Measurements from ENCODE around the gene HGS. TPM values are rescaled to one million over a fixed set of nuclear protein-coding genes. Genes with fewer than 3 reads are reported as not detected.
A peak's percentile ranks its signal among the peaks of the same experiment; 100 is the strongest.

The HGS gene
- total and polyA plus RNA-seq, 12 donors: 33.1 to 102 (median 39.3) TPM

DNA sequence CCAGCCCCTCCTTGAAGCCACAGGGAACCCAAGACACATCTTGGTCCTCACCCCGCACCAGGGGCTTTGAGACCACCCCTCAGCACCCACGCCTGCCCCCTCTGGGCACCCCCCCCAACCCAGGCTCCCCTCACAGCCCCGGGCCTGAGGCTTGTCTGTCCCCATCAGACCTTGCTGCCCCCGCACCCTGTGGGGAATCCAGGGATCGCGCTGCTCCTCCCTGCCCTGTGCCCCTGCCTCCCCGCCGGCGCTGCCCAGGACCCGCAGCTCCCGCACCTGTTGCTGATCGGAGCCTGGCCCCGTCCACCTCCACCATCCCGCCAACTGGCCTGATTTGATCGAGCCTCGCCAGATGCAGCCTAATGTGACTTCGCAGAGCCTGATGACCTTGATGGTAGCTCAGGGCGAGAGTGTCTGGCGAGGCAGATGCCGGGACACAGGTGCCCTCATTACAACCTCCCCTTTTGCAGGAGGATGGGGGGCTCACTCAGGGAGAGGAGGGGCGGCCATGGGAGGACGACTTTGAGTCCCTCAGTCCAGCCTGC is 57.3 kb downstream of the HGS start:
- 51 to 52% methylated on average over 21 to 22 of the region's 22 CpGs for WGBS, 2 donors
- Histone ChIP-seq H3K9me3 (no peaks in the 10 kb centered on the region), H3K36me3 (no peaks in the 10 kb centered on the region), H3K27ac (no peak overlapping the region), H3K4me3 (no peak overlapping the region), H3K4me1 (peaks cover 0 to 3% (median 1%) of the 10 kb centered on the region in 9 donors), H3K27me3 (peaks cover 0 to 14% (median 10%) of the 10 kb centered on the region in 7 donors)
- DNase-seq: no peak
- intact Hi-C loops (cut with DNase I): no loop called here
- TF ChIP-seq CTCF (IDR thresholded peaks at IDR 0.05): no peak
- ATAC-seq: peak in 1 of 8 donors; percentile 24

DNA sequence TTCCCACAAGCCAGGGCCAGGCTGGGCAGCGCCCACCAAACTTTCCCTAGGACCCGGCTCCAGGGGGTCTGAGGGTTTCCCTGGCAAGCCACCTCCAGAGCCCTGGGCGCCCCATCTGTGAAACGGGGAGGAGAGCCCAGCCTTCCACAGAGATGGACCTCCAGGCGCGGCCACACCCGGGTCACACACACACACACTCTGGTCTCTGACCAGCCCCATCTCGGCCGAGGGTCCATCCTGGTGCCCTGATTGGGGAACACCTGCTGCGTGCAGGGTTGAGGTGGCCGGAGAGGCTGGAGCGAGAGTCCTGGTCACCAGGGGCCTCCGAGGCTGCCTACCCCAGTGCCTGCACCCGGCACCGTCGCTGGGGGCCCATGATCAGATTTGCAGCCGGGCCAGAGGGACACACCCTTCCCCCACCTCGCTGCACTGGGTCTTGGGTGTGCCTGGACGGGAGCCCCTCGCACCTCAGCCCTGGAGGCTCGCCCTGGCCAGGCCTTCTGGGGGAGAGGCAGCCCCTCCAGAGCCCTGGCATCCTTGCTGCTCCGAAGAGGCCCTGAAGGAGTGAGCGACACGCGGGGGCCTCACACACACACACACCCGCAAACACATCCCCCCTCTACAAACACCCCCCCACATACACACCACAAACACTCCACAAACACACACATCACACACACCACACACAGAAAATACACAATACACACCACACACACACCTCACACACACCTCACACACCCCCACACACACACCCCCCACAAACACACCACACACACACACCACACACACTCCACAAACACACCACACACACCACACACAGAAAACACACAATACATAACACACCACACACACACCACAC is 58.0 kb downstream of the HGS start:
- DNase-seq (no peak), ATAC-seq (peak in 2 of 8 donors; percentile 9 to 49)
- 54 to 60% methylated on average over 26 of the region's 26 CpGs for WGBS, 2 donors
- Histone ChIP-seq H3K27ac (no peak overlapping the region), H3K9me3 (no peaks in the 10 kb centered on the region), H3K4me3 (no peak overlapping the region), H3K36me3 (no peaks in the 10 kb centered on the region), H3K4me1 (no peaks in the 10 kb centered on the region), H3K27me3 (peaks cover 0 to 11% (median 10%) of the 10 kb centered on the region in 7 donors)
- intact Hi-C loops (cut with DNase I): no loop called here
- TF ChIP-seq CTCF (IDR thresholded peaks at IDR 0.05): no peak

Small RNA genes lying within 50 kb of the gene (microRNA-seq; reads per million reads assigned to microRNA genes)
- 0 to 1.0 reads per million in 2 donors for gene MIR6786

Other genes starting within 250 kb of the HGS start
- gene ACTG1, start 171.2 kb upstream of the HGS start, total RNA-seq: 100 to 1,000 TPM; 298 to 959 (median 345) TPM
- gene ACTG1, start 171.2 kb upstream of the HGS start, polyA plus RNA-seq: 1,000 to 10,000 TPM in 1 of 2 donors, 100 to 1,000 TPM in 1; 290 to 1,180 TPM
- 1 to 10 TPM in 1 of 10 donors, under 1 TPM in 7, not detected in 2; 0.28 to 1.3 (median 0.45) TPM for gene FSCN2, start 155.6 kb upstream of the HGS start, total RNA-seq
- gene FSCN2, start 155.6 kb upstream of the HGS start, polyA plus RNA-seq: under 1 TPM; 0.14 to 0.95 TPM
- 10 to 100 TPM in 8 of 10 donors, 1 to 10 TPM in 2; 8.7 to 17.2 (median 10.7) TPM for gene FAAP100, start 131.7 kb upstream of the HGS start, total RNA-seq
- 10 to 100 TPM; 16.5 to 30.6 TPM for gene FAAP100, start 131.7 kb upstream of the HGS start, polyA plus RNA-seq
- gene NPLOC4, start 46.9 kb upstream of the HGS start, total RNA-seq: 100 to 1,000 TPM in 5 of 10 donors, 10 to 100 TPM in 5; 85.8 to 115 (median 98.8) TPM
- gene NPLOC4, start 46.9 kb upstream of the HGS start, polyA plus RNA-seq: 10 to 100 TPM; 30.7 to 40.3 TPM
- gene TSPAN10, start 46.8 kb upstream of the HGS start, total RNA-seq: under 1 TPM; 0.12 to 0.57 (median 0.27) TPM
- under 1 TPM; 0.22 to 0.26 TPM for gene TSPAN10, start 46.8 kb upstream of the HGS start, polyA plus RNA-seq
- 1 to 10 TPM in 1 of 10 donors, under 1 TPM in 1, not detected in 8; 0.38 to 1.3 TPM for gene PDE6G, start 27.5 kb upstream of the HGS start, total RNA-seq
- 1 to 10 TPM in 1 of 2 donors, not detected in 1; 1.3 TPM for gene PDE6G, start 27.5 kb upstream of the HGS start, polyA plus RNA-seq
- 10 to 100 TPM; 12.6 to 21.6 (median 17.9) TPM for gene OXLD1, start 17.4 kb upstream of the HGS start, total RNA-seq
- gene OXLD1, start 17.4 kb upstream of the HGS start, polyA plus RNA-seq: 10 to 100 TPM; 36.0 to 51.8 TPM
- gene CCDC137, start 17.3 kb upstream of the HGS start, total RNA-seq: 1 to 10 TPM; 3.4 to 9.7 (median 5.4) TPM
- gene CCDC137, start 17.3 kb upstream of the HGS start, polyA plus RNA-seq: 10 to 100 TPM; 11.3 to 14.4 TPM
- 10 to 100 TPM; 11.1 to 19.1 (median 15.7) TPM for gene ARL16, start 214 bp upstream of the HGS start, total RNA-seq
- gene ARL16, start 214 bp upstream of the HGS start, polyA plus RNA-seq: 10 to 100 TPM; 29.1 to 41.2 TPM
- 100 to 1,000 TPM; 105 to 216 (median 134) TPM for gene MRPL12, start 19.4 kb downstream of the HGS start, total RNA-seq
- 100 to 1,000 TPM; 409 to 533 TPM for gene MRPL12, start 19.4 kb downstream of the HGS start, polyA plus RNA-seq
- 10 to 100 TPM in 2 of 10 donors, 1 to 10 TPM in 8; 6.7 to 10.5 (median 9.1) TPM for gene SLC25A10, start 28.3 kb downstream of the HGS start, total RNA-seq
- 10 to 100 TPM; 11.7 to 14.6 TPM for gene SLC25A10, start 28.3 kb downstream of the HGS start, polyA plus RNA-seq
- not detected for gene GCGR, start 120.1 kb downstream of the HGS start, total RNA-seq
- gene GCGR, start 120.1 kb downstream of the HGS start, polyA plus RNA-seq: under 1 TPM in 1 of 2 donors, not detected in 1; 0.03 TPM
- gene MCRIP1, start 149.3 kb downstream of the HGS start, total RNA-seq: 100 to 1,000 TPM in 2 of 10 donors, 10 to 100 TPM in 8; 75.1 to 105 (median 88.8) TPM
- 100 to 1,000 TPM; 199 to 239 TPM for gene MCRIP1, start 149.3 kb downstream of the HGS start, polyA plus RNA-seq
- gene PPP1R27, start 151.0 kb downstream of the HGS start, total RNA-seq: under 1 TPM in 1 of 10 donors, not detected in 9; 0.31 TPM
- gene PPP1R27, start 151.0 kb downstream of the HGS start, polyA plus RNA-seq: under 1 TPM in 1 of 2 donors, not detected in 1; 0.14 TPM
- 100 to 1,000 TPM; 244 to 801 (median 332) TPM for gene P4HB, start 176.5 kb downstream of the HGS start, total RNA-seq
- gene P4HB, start 176.5 kb downstream of the HGS start, polyA plus RNA-seq: 100 to 1,000 TPM; 284 to 536 TPM
- 100 to 1,000 TPM in 7 of 10 donors, 10 to 100 TPM in 3; 89.9 to 263 (median 110) TPM for gene ARHGDIA, start 187.3 kb downstream of the HGS start, total RNA-seq
- 100 to 1,000 TPM in 1 of 2 donors, 10 to 100 TPM in 1; 97.2 to 251 TPM for gene ARHGDIA, start 187.3 kb downstream of the HGS start, polyA plus RNA-seq
- gene ALYREF, start 207.6 kb downstream of the HGS start, total RNA-seq: 10 to 100 TPM; 28.1 to 47.2 (median 32.2) TPM
- 10 to 100 TPM in 1 of 2 donors, 1 to 10 TPM in 1; 3.6 to 45.4 TPM for gene ALYREF, start 207.6 kb downstream of the HGS start, polyA plus RNA-seq
- 100 to 1,000 TPM; 124 to 189 (median 142) TPM for gene ANAPC11, start 207.7 kb downstream of the HGS start, total RNA-seq
- 100 to 1,000 TPM; 205 to 405 TPM for gene ANAPC11, start 207.7 kb downstream of the HGS start, polyA plus RNA-seq
- gene NPB, start 218.2 kb downstream of the HGS start, total RNA-seq: under 1 TPM; 0.13 to 0.83 (median 0.32) TPM
- under 1 TPM; 0.49 to 0.73 TPM for gene NPB, start 218.2 kb downstream of the HGS start, polyA plus RNA-seq
- 10 to 100 TPM; 29.5 to 54.7 (median 43.2) TPM for gene PCYT2, start 227.4 kb downstream of the HGS start, total RNA-seq
- gene PCYT2, start 227.4 kb downstream of the HGS start, polyA plus RNA-seq: 10 to 100 TPM; 54.4 to 64.1 TPM
- 1 to 10 TPM; 4.4 to 9.3 (median 5.9) TPM for gene SIRT7, start 234.2 kb downstream of the HGS start, total RNA-seq
- 10 to 100 TPM; 14.5 to 15.7 TPM for gene SIRT7, start 234.2 kb downstream of the HGS start, polyA plus RNA-seq
- gene MAFG, start 243.7 kb downstream of the HGS start, total RNA-seq: 10 to 100 TPM; 10.8 to 30.9 (median 16.3) TPM
- 10 to 100 TPM; 10.5 to 10.6 TPM for gene MAFG, start 243.7 kb downstream of the HGS start, polyA plus RNA-seq